Astrocyte (in vitro differentiated cells and primary cell): ENCODE results near the gene UMODL1. TPM values are rescaled to one million over a fixed set of nuclear protein-coding genes. Genes with fewer than 3 reads are reported as not detected.

ENCODE experiments used
- DNase-seq: peaks from one replicate; pipeline ENCODE4 v3.0.0-alpha.2; 2010; ENCODE audit warnings: low read depth
- FAIRE-seq: peaks from 2 replicates; lab custom pipeline; 2011; peaks lifted over from hg19 to GRCh38; lab: Jason Lieb, UNC
- H2AFZ ChIP-seq: 2 replicates; pipeline ENCODE4 v1.6.0; 2012; ENCODE audit warnings: low read depth, low read length, inconsistent platforms
- H3K27ac ChIP-seq: 2 replicates; pipeline ENCODE4 v1.5.1; 2011; ENCODE audit warnings: low read depth, low read length, inconsistent platforms
- H3K27me3 ChIP-seq: 2 replicates; pipeline ENCODE4 v1.6.0; 2011; ENCODE audit warnings: low read length, inconsistent platforms; ENCODE audit not compliant: insufficient read depth
- H3K36me3 ChIP-seq: 2 replicates; pipeline ENCODE4 v1.5.1; 2011; ENCODE audit warnings: low read length, inconsistent platforms; ENCODE audit not compliant: insufficient read depth
- H3K4me1 ChIP-seq: 2 replicates; pipeline ENCODE4 v1.5.1; 2011; ENCODE audit warnings: low read length, inconsistent platforms; ENCODE audit not compliant: insufficient read depth
- H3K4me2 ChIP-seq: 2 replicates; pipeline ENCODE4 v1.6.0; 2012; ENCODE audit warnings: low read length, inconsistent platforms
- H3K4me3 ChIP-seq: 2 replicates; pipeline ENCODE4 v1.5.1; 2011; ENCODE audit warnings: low read depth, mild to moderate bottlenecking, low read length, inconsistent platforms; ENCODE audit not compliant: insufficient read depth
- H3K79me2 ChIP-seq: 2 replicates; pipeline ENCODE4 v1.6.0; 2012; ENCODE audit warnings: mild to moderate bottlenecking, low read length, inconsistent platforms; ENCODE audit not compliant: insufficient read depth
- H3K9ac ChIP-seq: 2 replicates; pipeline ENCODE4 v1.6.0; 2012; ENCODE audit warnings: mild to moderate bottlenecking, low read length, inconsistent platforms
- H3K9me3 ChIP-seq: 2 replicates; pipeline ENCODE4 v1.5.1; 2012; ENCODE audit warnings: low read depth, mild to moderate bottlenecking, low read length, inconsistent platforms; ENCODE audit not compliant: insufficient read depth
- H4K20me1 ChIP-seq: 2 replicates; pipeline ENCODE4 v1.6.0; 2012; ENCODE audit warnings: low read length, inconsistent platforms; ENCODE audit not compliant: insufficient read depth
- H3K27ac Mint-ChIP-seq: one replicate; pipeline ENCODE4 v1.8.0; 2021; ENCODE audit warnings: mild to moderate bottlenecking, mixed read lengths; ENCODE audit not compliant: unreplicated experiment
- H3K27me3 Mint-ChIP-seq: one replicate; pipeline ENCODE4 v1.8.0; 2021; ENCODE audit warnings: low read depth, mixed read lengths; ENCODE audit not compliant: unreplicated experiment
- H3K36me3 Mint-ChIP-seq: one replicate; pipeline ENCODE4 v1.8.0; 2021; ENCODE audit warnings: low read depth, mixed read lengths; ENCODE audit not compliant: unreplicated experiment
- H3K4me1 Mint-ChIP-seq: one replicate; pipeline ENCODE4 v1.8.0; 2021; ENCODE audit warnings: low read depth, mixed read lengths; ENCODE audit not compliant: unreplicated experiment
- H3K4me3 Mint-ChIP-seq: one replicate; pipeline ENCODE4 v1.8.0; 2021; ENCODE audit warnings: mild to moderate bottlenecking, moderate library complexity, mixed read lengths; ENCODE audit not compliant: unreplicated experiment
- H3K9me3 Mint-ChIP-seq: one replicate; pipeline ENCODE4 v1.8.0; 2021; ENCODE audit warnings: mild to moderate bottlenecking, mixed read lengths; ENCODE audit not compliant: unreplicated experiment
- CTCF ChIP-seq: IDR thresholded peaks from 2 replicates; pipeline ENCODE4 v1.5.1; 2011; ENCODE audit warnings: low read depth, mild to moderate bottlenecking, inconsistent platforms, low read length, moderate library complexity; ENCODE audit not compliant: insufficient read depth
- EZH2 ChIP-seq: IDR thresholded peaks from 2 replicates; pipeline ENCODE4 v1.6.1; 2012; ENCODE audit warnings: mild to moderate bottlenecking, low read length, inconsistent platforms; ENCODE audit not compliant: insufficient read depth
- total RNA-seq: library from RNA; stranded (reverse); gene quantifications from 2 replicates; pipeline ENCODE4 v1.2.1, GENCODE V29; 2021

UMODL1 gene
- total RNA-seq, 1 donor from 2014 or later, result not detected

GRCh38 chr21:42080788-42081083, 9.6 kb downstream of the UMODL1 start:
- peak overlapping the region; percentile 37 for H3K4me2 ChIP-seq
- no peaks in the 10 kb centered on the region for H3K79me2 ChIP-seq
- H3K4me3 ChIP-seq, result no peak overlapping the region
- FAIRE-seq, result peak; percentile 69
- H2AFZ ChIP-seq, result no peak overlapping the region
- H3K9me3 ChIP-seq, result no peaks in the 10 kb centered on the region
- no peaks in the 10 kb centered on the region for H3K9me3 Mint-ChIP-seq
- peaks cover 32% of the 10 kb centered on the region for H3K4me1 ChIP-seq
- peaks cover 2% of the 10 kb centered on the region for H3K27me3 ChIP-seq
- peaks cover 5% of the 10 kb centered on the region for H3K36me3 Mint-ChIP-seq
- TF ChIP-seq EZH2 (no peak), CTCF (no peak)
- H3K27me3 Mint-ChIP-seq, result peaks cover 20% of the 10 kb centered on the region
- peak; percentile 94 for DNase-seq
- H3K4me1 Mint-ChIP-seq, result peaks cover 17% of the 10 kb centered on the region
- peak overlapping the region; percentile 87 for H3K27ac Mint-ChIP-seq
- H3K4me3 Mint-ChIP-seq, result no peak overlapping the region
- peak overlapping the region; percentile 30 for H3K9ac ChIP-seq
- peak overlapping the region; percentile 38 for H3K27ac ChIP-seq
- no peaks in the 10 kb centered on the region for H4K20me1 ChIP-seq
- no peaks in the 10 kb centered on the region for H3K36me3 ChIP-seq

- Mint-ChIP-seq H3K36me3 (peaks cover 5% of the 10 kb centered on the region), H3K9me3 (no peaks in the 10 kb centered on the region), H3K27ac (peak overlapping the region; percentile 87), H3K4me1 (peaks cover 17% of the 10 kb centered on the region), H3K27me3 (peaks cover 20% of the 10 kb centered on the region), H3K4me3 (no peak overlapping the region)
- DNase-seq (peak; percentile 15), FAIRE-seq (no peak)
- H3K27me3 ChIP-seq, result peaks cover 2% of the 10 kb centered on the region
- no peak overlapping the region for H2AFZ ChIP-seq
- H3K9me3 ChIP-seq, result no peaks in the 10 kb centered on the region
- H3K9ac ChIP-seq, result peak overlapping the region; percentile 30
- no peaks in the 10 kb centered on the region for H4K20me1 ChIP-seq
- H3K4me3 ChIP-seq, result no peak overlapping the region
- H3K36me3 ChIP-seq, result no peaks in the 10 kb centered on the region
- H3K4me2 ChIP-seq, result peak overlapping the region; percentile 37
- no peaks in the 10 kb centered on the region for H3K79me2 ChIP-seq
- no peak for TF ChIP-seq EZH2
- TF ChIP-seq CTCF, result no peak
- H3K27ac ChIP-seq, result peak overlapping the region; percentile 14
- H3K4me1 ChIP-seq, result peaks cover 32% of the 10 kb centered on the region
Measured at GRCh38 chr21:42081138-42081537, 10.0 kb downstream of the UMODL1 start.

GRCh38 chr21:42081931-42082381, 10.8 kb downstream of the UMODL1 start:
- Histone ChIP-seq H4K20me1 (no peaks in the 10 kb centered on the region), H3K4me2 (peak overlapping the region; percentile 37), H3K9me3 (no peaks in the 10 kb centered on the region), H3K79me2 (no peaks in the 10 kb centered on the region), H3K9ac (peak overlapping the region; percentile 30), H3K4me1 (peaks cover 32% of the 10 kb centered on the region), H3K27ac (no peak overlapping the region), H3K4me3 (no peak overlapping the region), H2AFZ (peak overlapping the region; percentile 28), H3K27me3 (no peaks in the 10 kb centered on the region), H3K36me3 (no peaks in the 10 kb centered on the region)
- DNase-seq, result peak; percentile 86
- no peak overlapping the region for H3K4me3 Mint-ChIP-seq
- H3K27me3 Mint-ChIP-seq, result peaks cover 18% of the 10 kb centered on the region
- FAIRE-seq, result no peak
- no peak overlapping the region for H3K27ac Mint-ChIP-seq
- H3K4me1 Mint-ChIP-seq, result peaks cover 17% of the 10 kb centered on the region
- TF ChIP-seq CTCF (no peak), EZH2 (no peak)
- no peaks in the 10 kb centered on the region for H3K9me3 Mint-ChIP-seq
- H3K36me3 Mint-ChIP-seq, result peaks cover 5% of the 10 kb centered on the region
